DMS114 treated with DMSO at 0.1 percent for 48 hours (cell line): Measurements from ENCODE around the gene TNS3.

Experiments used
- DNase-seq: peaks from one replicate; lab custom pipeline; 2025; ENCODE audit not compliant: unreplicated experiment; lab: John Stamatoyannopoulos, UW

The TNS3 gene

GRCh38 chr7:47320296-47320695 lies 261.6 kb downstream of the TNS3 start:
- DNase-seq, result no peak

- no peak for DNase-seq
Measured at GRCh38 chr7:47318395-47319182, 263.3 kb downstream of the TNS3 start.

DNA sequence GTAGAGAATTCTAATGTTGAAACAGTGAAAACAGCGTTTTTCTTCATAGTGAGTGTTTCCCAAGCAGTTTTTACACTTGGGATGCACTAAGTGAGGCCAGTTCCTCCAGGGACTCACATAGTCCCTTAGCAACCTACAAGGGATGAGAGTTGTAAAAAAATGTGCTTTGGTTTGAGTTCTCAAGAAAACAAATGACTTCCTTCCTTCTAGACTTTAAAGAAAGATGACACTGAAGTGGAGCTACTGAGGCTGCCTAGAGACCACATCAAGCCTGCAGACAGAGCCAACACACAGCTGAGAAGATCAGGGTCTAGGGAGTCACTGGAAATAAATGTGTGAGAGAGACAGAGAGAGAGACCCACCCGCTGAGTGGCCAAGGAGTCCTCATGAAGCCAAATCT lies 264.4 kb downstream of the TNS3 start:
- no peak for DNase-seq

GRCh38 chr7:47314728-47315607 lies 266.9 kb downstream of the TNS3 start:
- no peak for DNase-seq

DNA sequence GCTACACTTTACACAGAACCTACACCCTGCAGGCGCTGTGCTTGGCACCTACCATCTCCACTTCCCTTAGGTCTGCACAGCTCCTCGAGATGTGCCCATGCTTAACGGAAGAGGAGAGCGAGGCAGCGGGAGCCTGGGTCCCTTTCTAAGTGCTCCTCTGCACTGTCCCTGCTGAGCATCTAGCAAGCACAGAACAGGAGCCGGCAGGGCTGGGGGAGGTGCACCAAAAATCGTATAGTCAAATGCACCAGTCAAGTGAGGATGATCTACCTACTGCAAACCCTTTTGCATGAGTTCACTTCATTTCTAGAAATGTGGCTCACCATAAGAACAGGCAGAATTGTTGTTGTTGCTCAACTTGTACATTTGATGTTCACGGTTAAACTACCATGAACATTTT lies 267.7 kb downstream of the TNS3 start:
- no peak for DNase-seq

DNA sequence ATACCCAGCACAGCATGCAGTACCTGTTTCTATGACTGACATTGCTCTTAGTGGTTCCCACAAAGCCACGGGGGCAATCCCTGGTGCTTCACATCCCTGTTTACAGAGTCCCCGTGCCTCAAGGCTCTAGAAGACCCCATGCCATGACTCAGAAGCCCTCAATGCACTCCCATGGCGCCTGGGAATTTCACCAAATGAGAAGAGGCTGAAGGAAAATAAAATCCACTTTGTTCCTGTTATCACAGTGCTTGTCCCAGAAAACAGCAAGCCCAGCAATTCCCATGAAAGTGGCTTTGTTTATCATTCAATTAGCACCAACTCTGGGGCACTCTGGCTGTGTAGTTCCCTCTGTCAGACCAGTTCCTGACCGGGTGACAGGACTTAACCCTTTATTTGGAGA lies 268.3 kb downstream of the TNS3 start:
- no peak for DNase-seq

DNA sequence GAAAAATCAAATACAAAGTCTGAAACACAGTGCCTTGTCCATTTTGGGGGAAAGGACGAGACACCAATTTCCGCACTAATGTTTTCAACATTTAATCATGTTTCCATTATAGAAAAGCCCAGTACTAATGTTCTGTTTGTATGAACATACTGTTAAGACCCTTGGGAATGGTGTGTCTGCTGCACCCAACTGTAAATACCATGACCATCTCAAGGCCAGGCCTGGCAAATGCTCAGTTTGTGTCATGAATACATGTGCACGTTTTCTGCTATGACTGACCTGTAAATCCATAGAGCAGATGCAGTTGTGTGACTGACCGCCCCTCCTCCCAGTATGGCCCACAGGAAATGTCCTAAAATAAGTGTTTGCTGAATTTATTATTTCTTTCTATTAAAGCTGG lies 270.0 kb downstream of the TNS3 start:
- no peak for DNase-seq

- no peak for DNase-seq
Measured at GRCh38 chr7:47310020-47310419, 271.9 kb downstream of the TNS3 start.

DNA sequence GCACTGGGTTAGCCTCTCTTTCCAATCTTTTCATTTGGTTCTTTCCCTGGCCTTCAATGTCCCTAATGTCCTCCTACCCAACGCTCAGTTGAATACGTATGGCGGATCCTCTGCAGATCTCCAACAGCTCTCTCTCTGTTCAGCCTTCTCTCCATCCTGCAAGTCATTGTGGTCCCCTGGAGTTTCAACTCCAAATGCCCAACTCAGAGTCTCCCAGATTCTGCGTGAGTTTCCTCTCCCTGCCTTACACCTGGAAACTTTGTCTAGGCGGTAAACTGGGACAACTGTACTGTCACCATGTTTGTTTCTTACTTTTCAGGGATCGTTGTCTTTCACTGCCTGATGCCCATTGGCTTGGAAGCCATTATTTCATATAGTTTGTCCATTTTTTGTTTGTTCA lies 273.1 kb downstream of the TNS3 start:
- DNase-seq, result no peak

DNA sequence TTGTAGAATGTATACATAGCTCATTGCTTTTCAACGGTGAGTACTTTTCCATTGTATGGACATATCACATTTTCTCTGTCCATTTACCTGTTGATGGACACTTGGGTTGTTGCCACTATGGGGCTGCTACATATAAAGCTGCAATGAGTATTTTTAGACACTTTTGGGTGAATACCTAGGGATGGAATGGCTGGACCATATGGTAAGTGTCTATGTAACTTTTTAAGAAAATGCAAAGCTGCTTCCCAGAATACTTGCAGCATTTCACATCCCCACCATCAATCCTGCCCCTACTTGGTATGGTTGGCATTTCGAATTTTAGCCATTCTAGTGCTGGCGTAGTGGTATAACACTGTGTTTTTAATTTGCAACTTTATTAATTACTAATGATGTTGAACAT lies 274.6 kb downstream of the TNS3 start:
- no peak for DNase-seq

- no peak for DNase-seq
Measured at GRCh38 chr7:47304727-47305719, 276.9 kb downstream of the TNS3 start.

- no peak for DNase-seq
Measured at GRCh38 chr7:47303695-47304453, 278.0 kb downstream of the TNS3 start.

DNA sequence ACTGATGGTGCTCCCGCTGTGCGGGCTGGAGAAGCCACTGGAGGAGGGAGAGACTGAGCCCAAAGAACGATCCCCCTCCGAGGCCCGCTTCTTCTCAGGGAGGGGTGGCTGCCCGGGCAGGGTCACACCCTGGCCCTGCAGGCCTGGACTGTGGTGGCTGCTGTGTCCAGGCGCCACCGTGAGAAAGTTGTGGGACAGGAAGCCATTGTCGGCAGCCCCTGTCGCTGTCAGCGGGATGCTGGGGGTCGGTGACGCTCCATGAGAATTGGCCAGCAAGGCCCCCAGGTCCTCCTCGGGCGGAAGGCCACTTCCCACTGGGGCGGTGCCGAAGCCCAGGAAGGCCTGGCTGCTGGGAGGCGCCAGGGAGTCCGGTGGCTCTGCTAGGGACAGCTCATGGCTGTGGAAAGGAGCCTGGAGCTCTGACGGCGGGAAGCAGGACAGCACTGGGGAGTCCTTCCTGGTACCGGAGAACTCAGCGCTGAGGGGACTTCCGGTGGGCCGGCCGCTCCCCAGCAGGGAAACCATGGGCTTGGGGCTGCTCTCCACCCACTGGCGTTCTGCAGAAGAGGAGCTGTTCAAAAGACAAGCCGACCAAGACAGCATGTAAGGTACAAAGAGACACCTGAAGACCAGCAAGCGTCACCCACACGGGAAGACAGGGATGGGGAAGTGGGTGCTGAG lies 278.8 kb downstream of the TNS3 start:
- DNase-seq, result no peak

GRCh38 chr7:47302560-47302959 lies 279.4 kb downstream of the TNS3 start:
- DNase-seq, result no peak

DNA sequence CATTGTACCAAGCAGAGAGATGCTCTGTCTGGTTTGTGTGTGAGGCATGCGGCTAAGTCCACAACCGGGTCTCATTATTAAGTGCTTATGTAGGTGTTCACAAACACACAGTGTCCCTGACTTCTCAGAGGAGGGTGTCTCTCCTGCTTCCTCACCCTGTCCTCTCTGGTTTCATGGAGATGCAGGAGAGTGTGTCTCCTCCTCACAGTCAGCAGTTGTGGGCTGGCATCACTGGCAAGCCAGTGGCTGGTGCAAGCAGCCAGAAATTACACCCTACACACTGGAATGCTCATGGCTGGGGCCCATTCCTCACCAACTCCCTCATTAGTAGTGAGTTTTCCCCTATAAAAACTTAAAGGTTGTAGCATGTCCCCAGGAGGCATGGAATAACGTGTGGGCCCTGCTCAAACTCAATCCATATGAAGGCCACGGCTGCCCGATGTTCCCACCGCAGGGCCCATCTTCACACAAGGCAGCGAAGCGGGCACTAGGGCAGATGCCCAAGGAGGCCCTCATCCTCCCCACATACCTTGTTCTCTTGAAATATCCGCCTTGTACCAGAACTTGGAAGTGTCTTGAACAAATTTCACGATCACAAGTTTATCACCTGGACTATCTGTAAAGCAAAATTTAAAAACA lies 280.1 kb downstream of the TNS3 start:
- no peak for DNase-seq

- no peak for DNase-seq
Measured at GRCh38 chr7:47301105-47301477, 280.8 kb downstream of the TNS3 start.

DNA sequence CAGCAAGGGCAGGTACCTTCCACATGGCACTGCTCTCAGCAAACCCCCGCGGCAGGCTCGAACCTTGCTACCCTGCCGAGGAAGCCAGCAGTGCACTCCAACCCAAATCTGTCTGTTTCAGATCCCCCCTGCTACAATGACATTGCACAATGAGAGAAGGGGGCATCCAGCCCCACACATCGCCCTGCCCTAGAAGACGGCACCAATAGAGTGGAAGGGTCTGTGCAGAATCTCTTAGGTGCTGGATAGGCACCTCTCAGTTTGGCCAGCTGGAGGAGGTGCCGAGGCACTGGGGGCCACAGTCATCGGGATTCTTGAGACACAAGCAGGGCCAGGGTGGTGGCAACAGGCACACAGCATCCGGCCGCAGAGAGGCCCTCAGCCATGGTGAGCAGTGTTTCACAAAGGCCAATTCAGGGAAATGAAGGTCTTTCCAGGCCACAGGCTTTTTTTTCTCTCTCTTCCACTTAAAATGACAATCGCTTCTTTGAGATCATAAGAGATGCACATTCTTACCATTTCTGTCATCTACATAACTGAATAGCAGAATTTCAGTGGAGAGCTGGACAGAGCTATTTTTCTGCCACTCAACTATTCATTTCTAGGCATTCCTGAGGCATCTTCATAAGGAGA lies 281.3 kb downstream of the TNS3 start:
- DNase-seq, result no peak

DNA sequence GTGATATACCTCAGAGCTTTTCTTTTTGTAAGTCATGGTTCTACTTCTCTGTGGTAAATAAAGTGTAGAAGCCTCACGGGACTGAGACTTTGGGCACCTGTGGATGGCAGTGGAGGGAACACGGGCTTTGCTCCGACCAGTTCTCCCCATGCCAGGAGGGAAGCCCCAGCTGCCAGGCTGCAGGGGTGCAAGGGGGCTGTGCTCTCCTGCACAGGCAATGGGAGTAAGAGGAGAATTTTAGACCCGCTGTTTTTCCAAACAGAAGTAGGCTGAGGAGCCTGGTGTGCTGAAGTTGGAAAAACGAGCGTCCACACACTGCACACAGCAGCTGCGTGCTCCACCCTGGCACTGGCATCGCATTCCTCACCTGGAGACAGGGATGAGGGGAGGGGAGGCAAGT lies 282.4 kb downstream of the TNS3 start:
- DNase-seq, result no peak

GRCh38 chr7:47298636-47299035 lies 283.3 kb downstream of the TNS3 start:
- no peak for DNase-seq
